Caco-2 (cell line): ENCODE measurements around the gene CAMTA2. TPM values are rescaled to one million over a fixed set of nuclear protein-coding genes. Genes with fewer than 3 reads are reported as not detected.

ENCODE experiments used
- BruUV-seq: library from RNA; stranded (reverse); fragments of 400-500 nt; replicated peaks from 2 replicates; lab custom pipeline; 2021; lab: Mats Ljungman, UMichigan
- CTCF ChIA-PET: fragments of 300-600 bp; sonication (Branson Sonifier 250); formaldehyde crosslinking; loops from one replicate; lab custom pipeline; 2022; ENCODE audit warnings: antibody characterized with exemption; lab: Charles Lee
- POLR2A ChIA-PET: fragments of 300-600 bp; sonication (Branson Sonifier 250); formaldehyde crosslinking; loops from one replicate; lab custom pipeline; 2022; ENCODE audit warnings: antibody characterized with exemption; lab: Charles Lee
- DNase-seq, 2 experiments: peaks; one replicate each; pipeline versions ENCODE4 v3.0.0 to v3.0.0-alpha.2; 2020 to 2022
- H3K27me3 ChIP-seq: replicated peaks from 2 replicates; pipeline ENCODE4 v1.6.0; 2011; ENCODE audit warnings: low read length; ENCODE audit not compliant: control insufficient read depth, insufficient read depth
- H3K36me3 ChIP-seq: 2 replicates; pipeline ENCODE4 v1.5.1; 2011; ENCODE audit warnings: low read length; ENCODE audit not compliant: control insufficient read depth, insufficient read depth
- H3K4me1 ChIP-seq: fragments of 250-450 bp; sonication (Bioruptor Pico); 2 replicates; pipeline ENCODE4 v1.5.1; 2020; ENCODE audit warnings: mild to moderate bottlenecking
- H3K4me3 ChIP-seq: 2 replicates; pipeline ENCODE4 v1.5.1; 2011; ENCODE audit warnings: low read depth, mild to moderate bottlenecking, control low read depth, low read length
- H3K9me3 ChIP-seq: fragments of 250-450 bp; sonication (Bioruptor Pico); 2 replicates; pipeline ENCODE4 v1.5.1; 2020; ENCODE audit warnings: mild to moderate bottlenecking, moderate library complexity
- H3K27ac Mint-ChIP-seq: one replicate; pipeline ENCODE4 v1.8.0; 2022; ENCODE audit warnings: mixed read lengths; ENCODE audit not compliant: unreplicated experiment
- H3K27me3 Mint-ChIP-seq: one replicate; pipeline ENCODE4 v1.8.0; 2022; ENCODE audit warnings: mixed read lengths; ENCODE audit not compliant: insufficient read depth, unreplicated experiment
- H3K36me3 Mint-ChIP-seq: one replicate; pipeline ENCODE4 v1.8.0; 2022; ENCODE audit warnings: mild to moderate bottlenecking, mixed read lengths; ENCODE audit not compliant: insufficient read depth, unreplicated experiment
- H3K4me1 Mint-ChIP-seq: one replicate; pipeline ENCODE4 v1.8.0; 2022; ENCODE audit warnings: low read depth, mixed read lengths; ENCODE audit not compliant: unreplicated experiment
- H3K4me3 Mint-ChIP-seq: one replicate; pipeline ENCODE4 v1.8.0; 2022; ENCODE audit warnings: mild to moderate bottlenecking, moderate library complexity, mixed read lengths; ENCODE audit not compliant: unreplicated experiment
- H3K9me3 Mint-ChIP-seq: one replicate; pipeline ENCODE4 v1.8.0; 2022; ENCODE audit warnings: mixed read lengths; ENCODE audit not compliant: unreplicated experiment
- intact Hi-C: fragments of 100-400 bp; cut with micrococcal nuclease; formaldehyde crosslinking; loops from one replicate; pipeline ENCODE4 v1.10.0; 2022; ENCODE audit not compliant: unreplicated experiment
- total RNA-seq: library from RNA; stranded (reverse); gene quantifications from 2 replicates; pipeline ENCODE4 v1.2.3, GENCODE V29; 2022
- TF ChIP-seq, protein P1 (sequence below), 2 experiments: fragments of 200-600 bp in 1 of 2; IDR thresholded peaks; 1 replicate in 1 of 2; 2 replicates in 1 of 2; pipeline versions ENCODE4 v1.5.1 to v1.8.0; 2011 to 2022; ENCODE audit warnings: antibody characterized with exemption in 1 of 2, control low read depth in 1 of 2, inconsistent platforms in 1 of 2, low read depth in 1 of 2, low read length in 1 of 2, mild to moderate bottlenecking in 1 of 2, moderate library complexity in 1 of 2; ENCODE audit not compliant: insufficient read depth in 1 of 2, severe bottlenecking in 1 of 2, unreplicated experiment in 1 of 2

The CAMTA2 gene
- total RNA-seq, 1 experiment from 2014 or later, result 18.8 TPM

DNA sequence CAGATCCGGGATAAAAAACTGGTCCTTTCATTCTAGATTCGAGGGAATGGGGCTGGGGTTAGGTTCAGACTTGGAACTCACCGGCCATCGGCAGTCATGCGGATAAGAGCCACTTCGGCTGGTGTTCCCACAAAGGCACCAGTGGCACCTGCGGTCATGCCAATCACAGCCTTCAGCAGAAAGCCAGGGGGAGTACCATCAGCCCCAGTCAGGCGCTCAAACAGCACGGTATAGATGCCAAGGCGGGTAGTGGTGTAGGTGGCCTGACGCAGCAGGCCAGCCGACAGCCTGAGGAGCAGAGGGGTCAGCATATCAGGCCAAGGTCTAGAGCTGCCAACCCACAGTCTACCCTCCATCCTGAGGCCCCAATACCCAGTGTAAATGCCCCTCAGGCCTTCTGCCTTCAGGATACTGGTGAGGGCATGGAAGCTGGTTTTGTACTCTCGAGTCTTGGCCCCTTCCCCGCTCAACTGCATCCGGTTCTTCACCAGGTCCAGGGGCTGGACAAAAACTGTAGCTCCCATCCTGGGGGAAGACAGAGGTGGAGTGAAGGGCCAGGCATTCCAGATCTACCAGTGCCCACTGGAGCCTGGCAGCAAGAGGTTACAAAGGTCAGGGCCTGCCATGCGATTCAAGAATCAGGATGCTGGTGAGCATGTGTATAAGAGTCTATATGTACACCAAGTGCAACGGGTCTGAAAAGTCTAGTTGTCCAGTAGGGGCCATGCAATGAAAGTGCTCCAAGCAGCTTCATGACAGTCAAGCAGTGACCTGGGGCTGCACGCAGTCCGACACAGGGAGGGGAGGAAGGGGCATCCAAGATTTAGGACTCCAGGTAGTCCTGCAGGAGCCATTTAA is 48.6 kb downstream of the CAMTA2 start:
- H3K27ac Mint-ChIP-seq, result no peak overlapping the region
- BruUV-seq, result TSS peak; percentile 20

DNA sequence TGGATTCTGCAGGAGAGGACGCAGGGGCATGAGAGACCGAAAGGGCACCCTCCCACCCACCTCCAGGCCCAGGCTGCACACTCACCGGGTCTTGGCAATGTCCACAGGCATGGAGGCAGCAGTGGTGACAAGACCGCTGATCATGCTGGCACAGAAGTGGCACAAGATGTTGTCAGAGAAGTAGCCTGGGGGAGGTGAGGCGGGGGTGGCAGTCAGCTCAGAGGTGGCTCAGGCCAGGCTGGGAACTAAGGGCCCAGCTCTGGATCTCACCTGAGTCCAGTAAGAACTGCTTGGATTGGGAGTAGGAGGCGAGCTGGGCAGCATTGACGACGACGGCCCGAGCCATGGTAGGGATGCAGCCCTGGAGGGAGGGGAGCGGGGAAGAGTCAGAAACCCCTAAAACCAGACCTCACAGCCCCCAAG is 49.4 kb downstream of the CAMTA2 start:
- ChIA-PET POLR2A (no interaction called here), CTCF (no interaction called here)
- no peaks in the 10 kb centered on the region for H3K27me3 ChIP-seq
- no TSS peak for BruUV-seq
- no peaks in the 10 kb centered on the region for H3K36me3 ChIP-seq
- H3K9me3 ChIP-seq, result no peaks in the 10 kb centered on the region
- no peak overlapping the region for H3K4me3 ChIP-seq
- H3K4me3 Mint-ChIP-seq, result peak overlapping the region; percentile 87
- H3K4me1 Mint-ChIP-seq, result peaks cover 5% of the 10 kb centered on the region
- H3K4me1 ChIP-seq, result no peaks in the 10 kb centered on the region
- TF ChIP-seq, protein P1, sequence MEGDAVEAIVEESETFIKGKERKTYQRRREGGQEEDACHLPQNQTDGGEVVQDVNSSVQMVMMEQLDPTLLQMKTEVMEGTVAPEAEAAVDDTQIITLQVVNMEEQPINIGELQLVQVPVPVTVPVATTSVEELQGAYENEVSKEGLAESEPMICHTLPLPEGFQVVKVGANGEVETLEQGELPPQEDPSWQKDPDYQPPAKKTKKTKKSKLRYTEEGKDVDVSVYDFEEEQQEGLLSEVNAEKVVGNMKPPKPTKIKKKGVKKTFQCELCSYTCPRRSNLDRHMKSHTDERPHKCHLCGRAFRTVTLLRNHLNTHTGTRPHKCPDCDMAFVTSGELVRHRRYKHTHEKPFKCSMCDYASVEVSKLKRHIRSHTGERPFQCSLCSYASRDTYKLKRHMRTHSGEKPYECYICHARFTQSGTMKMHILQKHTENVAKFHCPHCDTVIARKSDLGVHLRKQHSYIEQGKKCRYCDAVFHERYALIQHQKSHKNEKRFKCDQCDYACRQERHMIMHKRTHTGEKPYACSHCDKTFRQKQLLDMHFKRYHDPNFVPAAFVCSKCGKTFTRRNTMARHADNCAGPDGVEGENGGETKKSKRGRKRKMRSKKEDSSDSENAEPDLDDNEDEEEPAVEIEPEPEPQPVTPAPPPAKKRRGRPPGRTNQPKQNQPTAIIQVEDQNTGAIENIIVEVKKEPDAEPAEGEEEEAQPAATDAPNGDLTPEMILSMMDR (IDR thresholded peaks at IDR 0.05; ENCODE audit: insufficient read depth in 1 of 2, low read depth in 1 of 2, low read length in 1 of 2, severe bottlenecking in 1 of 2, unreplicated experiment in 1 of 2), result no peak
- intact Hi-C loops, result no loop called here
- DNase-seq, result no peak
- no peaks in the 10 kb centered on the region for H3K27me3 Mint-ChIP-seq
- no peak overlapping the region for H3K27ac Mint-ChIP-seq
- no peaks in the 10 kb centered on the region for H3K9me3 Mint-ChIP-seq
- H3K36me3 Mint-ChIP-seq, result peaks cover 17% of the 10 kb centered on the region

More for the DNA sequence above, 48.6 kb downstream of the CAMTA2 start:
- H3K4me3 ChIP-seq, result peak overlapping the region; percentile 73
- no peaks in the 10 kb centered on the region for H3K9me3 ChIP-seq
- no peaks in the 10 kb centered on the region for H3K27me3 ChIP-seq
- no peak for DNase-seq
- Mint-ChIP-seq H3K4me1 (peaks cover 5% of the 10 kb centered on the region), H3K9me3 (no peaks in the 10 kb centered on the region), H3K4me3 (peak overlapping the region; percentile 87), H3K36me3 (peaks cover 23% of the 10 kb centered on the region), H3K27me3 (no peaks in the 10 kb centered on the region)
- intact Hi-C loops, result loop anchor here (1.0 kb wide), 1 partner anchor 30 kb away; no protein-coding TSS in a partner anchor
- TF ChIP-seq, protein P1 (IDR thresholded peaks at IDR 0.05; ENCODE audit: insufficient read depth in 1 of 2, low read depth in 1 of 2, low read length in 1 of 2, severe bottlenecking in 1 of 2, unreplicated experiment in 1 of 2), result no peak
- ChIA-PET POLR2A (interaction anchor here (1.6 to 2.6 kb wide), 3 partner anchors 13 to 30 kb away, joined by 10 to 54 read pairs (median 13); partner anchors contain the start of genes ENO3 and SPAG7), CTCF (interaction anchor here (1.6 to 2.2 kb wide), 2 partner anchors 29 to 30 kb away, joined by 7 to 19 read pairs; partner anchors contain the start of gene SPAG7)
- H3K36me3 ChIP-seq, result no peaks in the 10 kb centered on the region
- H3K4me1 ChIP-seq, result no peaks in the 10 kb centered on the region

DNA sequence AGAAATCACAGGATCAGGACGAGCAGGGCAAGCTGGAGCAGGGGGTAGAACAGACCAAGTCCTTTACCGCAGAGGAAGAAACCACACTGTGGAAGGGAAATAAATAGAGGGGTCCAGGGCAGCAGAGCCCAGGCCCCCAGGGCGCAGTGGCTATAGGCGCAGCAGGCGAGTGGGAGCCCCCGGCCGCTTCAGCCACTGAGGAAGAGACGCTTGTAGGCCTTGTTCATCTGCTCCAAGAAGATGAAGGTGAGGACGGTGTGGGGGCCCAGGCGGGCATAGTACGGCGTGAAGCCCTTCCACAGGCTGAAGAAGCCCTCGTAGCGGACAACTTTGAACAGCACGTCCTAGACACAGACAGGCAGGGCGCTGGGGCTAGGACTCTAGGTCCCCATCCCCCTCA is 49.9 kb downstream of the CAMTA2 start:
- H3K4me1 ChIP-seq, result no peaks in the 10 kb centered on the region
- no peaks in the 10 kb centered on the region for H3K9me3 ChIP-seq
- DNase-seq, result no peak
- H3K4me3 ChIP-seq, result no peak overlapping the region
- H3K4me1 Mint-ChIP-seq, result peaks cover 5% of the 10 kb centered on the region
- no peaks in the 10 kb centered on the region for H3K9me3 Mint-ChIP-seq
- POLR2A ChIA-PET, result no interaction called here
- no peaks in the 10 kb centered on the region for H3K27me3 Mint-ChIP-seq
- no peaks in the 10 kb centered on the region for H3K27me3 ChIP-seq
- CTCF ChIA-PET, result no interaction called here
- no TSS peak for BruUV-seq
- peaks cover 12% of the 10 kb centered on the region for H3K36me3 Mint-ChIP-seq
- intact Hi-C loops, result no loop called here
- no peaks in the 10 kb centered on the region for H3K36me3 ChIP-seq
- H3K27ac Mint-ChIP-seq, result no peak overlapping the region
- H3K4me3 Mint-ChIP-seq, result no peak overlapping the region
- TF ChIP-seq, protein P1 (IDR thresholded peaks at IDR 0.05; ENCODE audit: insufficient read depth in 1 of 2, low read depth in 1 of 2, low read length in 1 of 2, severe bottlenecking in 1 of 2, unreplicated experiment in 1 of 2), result no peak
